ENCODE results near the gene XRCC4.

- TF ChIP-seq CTCF (tag by site-specific recombination; IDR thresholded peaks at IDR 0.05): no peak
- no peak for TF ChIP-seq PRDM10 (tag by site-specific recombination; IDR thresholded peaks at IDR 0.05)
- TF ChIP-seq ZNF280D (tag by site-specific recombination; IDR thresholded peaks at IDR 0.05): no peak
- TF ChIP-seq SCRT2 (tag by site-specific recombination; IDR thresholded peaks at IDR 0.05): no peak
- no peak for TF ChIP-seq TCF7L2 (IDR thresholded peaks at IDR 0.05; ENCODE audit: borderline replicate concordance, low read depth, low read length)
- no peak for TF ChIP-seq ZNF24 (tag by site-specific recombination; IDR thresholded peaks at IDR 0.05)
- TF ChIP-seq ELK4 (IDR thresholded peaks at IDR 0.05; ENCODE audit: borderline replicate concordance, low read depth, low read length): no peak
Observed at GRCh38 chr5:83396662-83397061, 319.3 kb downstream of the XRCC4 start.
